Retinal pigment epithelial cell (primary cell): ENCODE data around the gene PLCG2.

ENCODE experiments used
- DNase-seq: peaks from one replicate; pipeline ENCODE4 v3.0.0-alpha.2; 2010; ENCODE audit warnings: low read depth
- H3K4me3 ChIP-seq: 2 replicates; pipeline ENCODE4 v1.5.1; 2011; ENCODE audit warnings: mild to moderate bottlenecking, low read length, control low read depth, moderate library complexity
- CTCF ChIP-seq: conservative IDR thresholded peaks from 2 replicates; pipeline ENCODE4 v1.5.1; 2011; ENCODE audit warnings: low read depth, low read length, control low read depth, inconsistent platforms

PLCG2 gene

GRCh38 chr16:81778861-81779535, at the start of gene PLCG2:
PLCG2 (plus strand) TSS chr16:81779291; CDS start chr16:81785990, 6,699 bp downstream.
- TF ChIP-seq CTCF: no peak
- H3K4me3 ChIP-seq: peak within 1 kb of the TSS; percentile 50
- no peak for DNase-seq

- no peak for DNase-seq
- no peak overlapping the region for H3K4me3 ChIP-seq
- no peak for TF ChIP-seq CTCF
Measured at GRCh38 chr16:81729451-81729850, 49.6 kb upstream of the PLCG2 start.

- peak; percentile 69 for TF ChIP-seq CTCF
- DNase-seq: peak; percentile 22
Measured at GRCh38 chr16:81730090-81731051, 48.7 kb upstream of the PLCG2 start.

GRCh38 chr16:81731649-81732048, 47.4 kb upstream of the PLCG2 start:
- no peak for TF ChIP-seq CTCF
- H3K4me3 ChIP-seq: no peak overlapping the region
- no peak for DNase-seq

More at GRCh38 chr16:81730090-81731051, 48.7 kb upstream of the PLCG2 start:
- peak overlapping the region; percentile 39 for H3K4me3 ChIP-seq

- DNase-seq: no peak
- no peak for TF ChIP-seq CTCF
- no peak overlapping the region for H3K4me3 ChIP-seq
Measured at GRCh38 chr16:81732699-81733098, 46.4 kb upstream of the PLCG2 start.

GRCh38 chr16:81733295-81733694, 45.8 kb upstream of the PLCG2 start:
- DNase-seq: no peak
- no peak overlapping the region for H3K4me3 ChIP-seq
- TF ChIP-seq CTCF: no peak
